GM12878 (cell line): ENCODE results near the gene GALNT11.

ENCODE experiments used
- BRCA1 ChIP-seq: IDR thresholded peaks from 2 replicates; pipeline ENCODE4 v1.6.1; 2011; ENCODE audit warnings: low read depth, low read length, improper control_type of control experiment
- CBX3 ChIP-seq: fragments of 200-600 bp; sonication (generic); IDR thresholded peaks from 2 replicates; pipeline ENCODE4 v1.6.1; 2016; ENCODE audit warnings: low read depth, borderline replicate concordance
- CBX5 ChIP-seq: sonication (generic); IDR thresholded peaks from 2 replicates; pipeline ENCODE4 v1.6.1; 2016; ENCODE audit warnings: low read depth, moderate library complexity, mild to moderate bottlenecking, inconsistent platforms
- CTCF ChIP-seq, 3 experiments: IDR thresholded peaks in 2 of 3; conservative IDR thresholded peaks in 1 of 3; 2 replicates each; pipeline ENCODE4 v1.5.1; 2011; ENCODE audit warnings: low read depth in 3 of 3, low read length in 3 of 3, mild to moderate bottlenecking in 3 of 3, control low read depth in 2 of 3, moderate library complexity in 2 of 3, inconsistent platforms in 1 of 3, mixed read lengths in 1 of 3; ENCODE audit not compliant: control insufficient read depth in 2 of 3, insufficient read depth in 1 of 3; ENCODE audit errors: extremely low read depth in 1 of 3
- MAX ChIP-seq: IDR thresholded peaks from 2 replicates; pipeline ENCODE4 v1.6.1; 2012; ENCODE audit warnings: low read depth, low read length, improper control_type of control experiment
- POLR2A ChIP-seq: IDR thresholded peaks from 2 replicates; pipeline ENCODE4 v1.6.1; 2011; ENCODE audit warnings: low read depth, mild to moderate bottlenecking, low read length
- POLR2AphosphoS2 ChIP-seq: IDR thresholded peaks from 2 replicates; pipeline ENCODE4 v1.6.1; 2011; ENCODE audit warnings: low read depth, mild to moderate bottlenecking, low read length, improper control_type of control experiment, moderate library complexity
- SPI1 ChIP-seq: IDR thresholded peaks from 2 replicates; pipeline ENCODE4 v1.6.1; 2011; ENCODE audit warnings: low read depth, mild to moderate bottlenecking, low read length, moderate library complexity, borderline replicate concordance; ENCODE audit not compliant: insufficient read depth
- ZBED1 ChIP-seq: IDR thresholded peaks from 2 replicates; pipeline ENCODE4 v1.6.1; 2016; ENCODE audit warnings: borderline replicate concordance

GRCh38 chr7:152107945-152108344, 82.5 kb downstream of the GALNT11 start:
- TF ChIP-seq CTCF (IDR thresholded peaks at IDR 0.05 in 2 of 3, conservative IDR thresholded peaks at IDR 0.05 in 1 of 3; ENCODE audit: control insufficient read depth in 2 of 3, extremely low read depth in 1 of 3, insufficient read depth in 1 of 3, low read depth in 3 of 3, low read length in 3 of 3), result no peak
- TF ChIP-seq POLR2AphosphoS2, result no peak
- TF ChIP-seq BRCA1, result no peak
- TF ChIP-seq MAX, result no peak
- no peak for TF ChIP-seq CBX5
- TF ChIP-seq SPI1, result no peak
- TF ChIP-seq ZBED1, result no peak
- TF ChIP-seq POLR2A, result no peak
- TF ChIP-seq CBX3, result no peak
